HEK293 (cell line): ENCODE results near the gene ODAD4.

Experiments
- CTCF ChIP-seq: fragments of 450-650 bp; formaldehyde crosslinking; IDR thresholded peaks from 2 replicates; pipeline ENCODE4 v1.5.1; 2016; ENCODE audit warnings: missing biosample characterization, missing genetic modification characterization
- MYNN ChIP-seq: fragments of 450-650 bp; formaldehyde crosslinking; IDR thresholded peaks from 2 replicates; pipeline ENCODE4 v1.5.1; 2016; ENCODE audit warnings: missing biosample characterization, missing genetic modification characterization, borderline replicate concordance
- ZNF138 ChIP-seq: fragments of 450-650 bp; formaldehyde crosslinking; IDR thresholded peaks from 2 replicates; pipeline ENCODE4 v1.5.1; 2016; ENCODE audit warnings: missing biosample characterization, missing genetic modification characterization, borderline replicate concordance
- ZNF510 ChIP-seq: fragments of 450-650 bp; formaldehyde crosslinking; IDR thresholded peaks from 2 replicates; pipeline ENCODE4 v1.5.1; 2018; ENCODE audit warnings: mild to moderate bottlenecking, missing genetic modification characterization, missing biosample characterization; ENCODE audit not compliant: insufficient replicate concordance
- ZNF600 ChIP-seq: fragments of 450-650 bp; formaldehyde crosslinking; IDR thresholded peaks from 2 replicates; pipeline ENCODE4 v1.5.1; 2016; ENCODE audit warnings: missing biosample characterization, missing genetic modification characterization
- ZSCAN5A ChIP-seq: fragments of 450-650 bp; formaldehyde crosslinking; IDR thresholded peaks from 2 replicates; pipeline ENCODE4 v1.5.1; 2016; ENCODE audit warnings: missing biosample characterization, missing genetic modification characterization

- TF ChIP-seq ZNF510 (tag by site-specific recombination), result no peak
- no peak for TF ChIP-seq MYNN (tag by site-specific recombination)
- TF ChIP-seq ZNF600, result no peak
- no peak for TF ChIP-seq CTCF (tag by site-specific recombination)
- no peak for TF ChIP-seq ZNF138 (tag by site-specific recombination)
- no peak for TF ChIP-seq ZSCAN5A (tag by site-specific recombination)
Measured at GRCh38 chr17:42009170-42009569, 78.8 kb downstream of the ODAD4 start.
